Activated naive CD4-positive, alpha-beta T cell treated with Interleukin-2 at 50 U/mL for 16 hours (primary cell): ENCODE measurements around the gene NTN3.

Source experiments
- DNase-seq: peaks from one replicate; pipeline ENCODE4 v3.0.0-alpha.2; 2020

Gene NTN3

DNA sequence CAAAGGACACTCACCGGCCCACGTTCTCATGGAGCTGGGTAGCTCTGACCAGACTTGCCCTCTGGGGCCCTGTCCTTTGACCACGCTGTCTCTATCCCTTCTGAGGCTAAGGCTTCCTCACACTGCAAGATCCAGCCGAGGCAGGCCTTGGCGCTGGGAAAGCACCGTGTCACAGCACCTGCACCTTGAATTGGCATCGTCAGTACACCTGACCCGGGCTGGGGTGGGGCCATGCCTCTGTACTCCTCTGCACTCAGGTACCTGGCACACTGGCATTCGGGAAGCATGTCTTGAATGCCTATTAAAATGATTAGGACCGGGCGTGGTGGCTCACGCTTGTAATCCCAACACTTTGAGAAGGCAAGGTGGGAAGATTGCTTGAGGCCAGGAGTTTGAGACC, 9.9 kb downstream of the NTN3 start:
- no peak for DNase-seq

DNA sequence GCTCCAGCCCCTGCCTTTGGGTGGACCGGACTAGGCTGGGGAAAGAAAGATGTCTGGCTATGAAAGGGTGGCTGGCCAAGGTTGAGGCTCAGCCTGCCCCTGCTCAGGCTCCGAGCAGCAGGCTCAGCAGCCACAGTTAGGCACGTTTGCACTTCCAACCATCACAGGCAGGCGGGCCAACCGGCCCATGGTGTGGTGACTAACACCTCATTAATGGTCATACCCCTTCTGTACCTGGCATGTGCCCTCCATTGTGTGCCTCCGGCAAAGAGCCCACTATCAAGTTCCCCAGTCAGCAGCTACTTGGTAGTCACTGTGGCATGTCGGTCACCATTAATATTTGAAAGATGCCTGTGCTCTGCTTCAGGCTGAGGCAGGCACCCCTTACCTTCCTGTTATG, 10.6 kb downstream of the NTN3 start:
- DNase-seq = no peak

DNA sequence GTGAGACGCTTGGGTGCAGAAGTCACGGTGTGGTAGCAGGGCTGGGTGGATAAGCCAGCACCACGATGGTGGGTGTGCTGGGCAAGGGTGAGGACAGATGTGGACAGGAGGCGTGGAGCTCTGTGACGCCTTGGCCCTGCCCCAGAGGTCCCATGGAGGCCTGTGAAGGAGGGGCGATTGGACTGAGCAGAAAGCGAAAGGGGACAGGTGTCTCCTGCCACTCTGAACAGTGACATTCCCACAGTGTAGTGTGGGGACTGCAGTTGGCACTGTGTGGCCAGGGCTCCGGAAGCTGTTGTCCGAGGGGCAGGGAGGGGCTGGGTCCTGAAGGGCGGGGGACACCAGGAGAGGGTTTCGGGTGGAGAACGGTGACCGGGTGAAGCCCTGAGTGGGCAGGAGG, 11.2 kb downstream of the NTN3 start:
- DNase-seq = no peak

DNA sequence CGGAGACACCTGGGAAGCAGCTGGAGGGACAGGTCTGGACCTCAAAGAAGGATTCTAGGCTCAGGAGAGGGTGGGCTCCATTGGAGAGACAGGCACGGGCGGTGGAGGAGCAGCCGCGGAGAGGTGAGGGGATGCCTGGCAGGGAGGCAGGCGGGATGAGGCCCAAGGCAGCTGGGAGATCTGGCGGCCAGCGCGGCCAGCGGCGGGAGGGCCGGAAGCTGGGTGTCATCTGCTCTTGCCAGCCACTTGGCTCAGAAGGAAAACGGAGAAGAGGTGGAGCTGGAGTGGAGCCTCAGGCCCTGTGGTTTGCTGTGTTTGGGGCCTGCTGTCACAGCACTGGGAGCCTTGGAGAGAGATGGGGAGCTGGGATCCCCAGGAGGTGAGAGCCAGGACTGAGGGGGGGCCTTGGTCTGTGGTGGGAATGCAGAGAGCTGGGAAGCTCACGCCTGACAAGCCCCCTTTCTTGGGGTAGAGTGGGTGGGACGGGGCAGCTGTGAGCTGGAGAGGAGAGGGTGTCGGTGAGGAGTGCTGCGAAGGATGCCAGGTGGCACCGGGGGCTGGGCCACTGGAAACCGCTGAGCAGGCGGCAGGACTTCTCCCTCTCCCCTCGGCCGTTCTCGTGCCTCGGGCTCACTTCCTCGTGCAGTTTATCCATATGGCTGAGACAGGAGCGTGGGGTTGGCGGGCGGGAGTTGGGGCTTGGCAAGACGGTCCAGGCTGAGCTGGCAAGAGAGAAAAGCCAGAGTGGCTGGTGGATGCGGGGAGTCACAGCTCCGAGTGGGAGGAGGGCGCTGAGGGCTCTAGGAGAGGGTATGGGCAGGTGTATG, 11.8 kb downstream of the NTN3 start:
- DNase-seq = no peak

DNA sequence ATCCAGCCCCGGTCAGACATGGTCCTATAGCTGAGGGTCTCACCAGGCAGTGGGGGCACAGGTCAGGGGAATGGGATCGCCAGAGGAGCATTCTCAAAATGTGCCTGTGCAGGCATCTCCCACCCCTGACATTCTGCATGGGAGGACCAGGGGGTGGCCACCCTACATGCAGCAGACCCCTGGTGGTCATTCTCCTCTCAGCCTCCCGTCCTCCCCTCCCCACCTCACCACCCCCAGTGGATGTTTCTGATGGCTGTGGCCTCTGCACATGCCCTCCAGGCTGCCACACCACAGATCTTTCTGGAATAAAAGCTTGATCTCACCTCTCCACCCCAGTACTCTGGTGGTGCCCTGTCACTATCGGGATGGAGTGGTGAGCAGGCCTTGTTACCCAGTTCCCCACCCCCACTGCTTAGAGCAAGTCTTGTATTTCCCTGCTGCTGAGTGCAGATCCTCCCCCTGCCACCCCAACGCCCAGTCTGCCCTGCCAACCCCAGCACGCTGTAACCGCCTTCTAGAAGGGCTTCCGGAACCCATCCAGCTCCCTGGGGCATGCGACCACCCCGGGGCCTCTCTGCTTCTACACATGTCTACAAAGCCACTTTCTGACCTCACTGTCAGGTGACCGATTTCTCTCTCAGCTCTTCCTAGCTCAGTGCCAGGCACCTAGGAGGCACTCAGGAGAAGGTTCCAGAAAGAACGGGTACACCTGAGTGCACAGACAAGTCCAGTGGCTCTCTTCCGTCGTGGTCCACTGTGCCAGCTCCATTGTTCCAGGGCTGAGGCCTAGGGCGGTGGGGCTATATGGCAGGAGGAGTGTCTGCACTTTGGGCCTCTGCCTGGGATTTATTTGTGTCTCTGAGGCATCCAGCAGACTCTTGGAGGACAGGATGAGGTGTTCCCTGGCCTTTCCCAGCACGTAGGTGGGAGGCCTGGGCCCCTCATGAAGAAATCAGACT, 13.1 kb downstream of the NTN3 start:
- DNase-seq = no peak

DNA sequence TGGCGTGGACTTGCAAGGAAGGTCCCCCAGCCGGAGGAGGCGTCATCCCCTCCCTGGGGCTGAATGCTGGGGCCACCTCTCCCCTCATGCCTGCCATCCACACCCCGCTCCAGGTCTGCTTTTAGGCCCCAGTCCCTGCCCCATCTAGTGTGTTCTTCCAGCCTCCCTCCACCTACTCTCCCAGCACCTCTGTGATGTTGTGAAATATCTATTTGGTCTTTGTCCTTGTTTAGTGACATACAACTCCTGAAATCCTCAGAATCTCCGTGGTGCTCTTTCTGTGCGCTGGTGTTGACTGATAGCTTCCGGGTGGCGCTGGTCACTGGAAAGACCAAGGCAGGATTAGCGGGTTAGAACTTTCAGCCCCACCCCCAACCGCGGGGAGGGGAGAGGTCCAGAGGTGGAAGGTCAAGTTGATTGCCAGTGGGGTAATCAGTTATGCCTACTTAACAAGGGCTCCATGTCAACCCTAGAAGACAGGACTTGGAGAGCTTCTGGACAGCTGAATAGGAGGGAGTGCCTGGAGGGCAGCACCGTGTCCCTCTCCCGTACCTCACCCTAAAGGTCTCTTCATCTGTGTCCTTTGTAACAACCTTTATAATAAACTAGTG, 13.9 kb downstream of the NTN3 start:
- DNase-seq = no peak

DNA sequence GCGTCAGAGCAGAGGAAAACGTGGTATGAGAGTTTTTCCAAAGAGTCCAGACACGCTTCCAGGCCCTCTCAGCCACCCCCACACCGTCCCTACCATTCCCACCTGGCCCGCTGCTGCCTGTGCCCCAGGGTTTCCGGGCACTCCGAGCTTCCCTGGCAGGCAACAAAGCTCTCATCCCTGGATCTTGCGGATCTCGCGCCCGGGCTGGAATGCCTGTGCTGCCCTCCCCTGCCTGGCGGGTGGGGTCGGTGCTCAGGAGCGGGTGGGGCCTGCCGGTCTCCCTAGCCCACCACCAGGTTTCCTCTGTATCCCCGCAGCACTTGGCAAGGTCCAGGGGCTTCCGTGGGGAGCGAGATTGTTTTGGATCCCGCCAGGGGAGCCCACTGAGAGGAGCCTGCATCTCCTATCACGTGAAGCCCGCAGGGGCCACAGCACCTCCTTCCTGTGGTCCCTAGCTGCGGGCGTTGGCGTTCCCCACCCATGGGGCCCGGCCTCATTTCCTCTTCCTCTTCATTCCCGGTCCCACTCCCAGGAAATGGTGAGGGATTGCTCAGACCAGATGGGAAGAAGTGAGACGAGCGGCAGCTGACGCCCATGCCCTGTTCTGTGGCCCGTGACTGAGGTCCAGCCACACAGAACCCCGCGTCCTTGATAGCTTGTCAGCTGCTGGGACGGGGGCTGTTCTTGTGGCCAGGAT, 14.9 kb downstream of the NTN3 start:
- DNase-seq = no peak

DNA sequence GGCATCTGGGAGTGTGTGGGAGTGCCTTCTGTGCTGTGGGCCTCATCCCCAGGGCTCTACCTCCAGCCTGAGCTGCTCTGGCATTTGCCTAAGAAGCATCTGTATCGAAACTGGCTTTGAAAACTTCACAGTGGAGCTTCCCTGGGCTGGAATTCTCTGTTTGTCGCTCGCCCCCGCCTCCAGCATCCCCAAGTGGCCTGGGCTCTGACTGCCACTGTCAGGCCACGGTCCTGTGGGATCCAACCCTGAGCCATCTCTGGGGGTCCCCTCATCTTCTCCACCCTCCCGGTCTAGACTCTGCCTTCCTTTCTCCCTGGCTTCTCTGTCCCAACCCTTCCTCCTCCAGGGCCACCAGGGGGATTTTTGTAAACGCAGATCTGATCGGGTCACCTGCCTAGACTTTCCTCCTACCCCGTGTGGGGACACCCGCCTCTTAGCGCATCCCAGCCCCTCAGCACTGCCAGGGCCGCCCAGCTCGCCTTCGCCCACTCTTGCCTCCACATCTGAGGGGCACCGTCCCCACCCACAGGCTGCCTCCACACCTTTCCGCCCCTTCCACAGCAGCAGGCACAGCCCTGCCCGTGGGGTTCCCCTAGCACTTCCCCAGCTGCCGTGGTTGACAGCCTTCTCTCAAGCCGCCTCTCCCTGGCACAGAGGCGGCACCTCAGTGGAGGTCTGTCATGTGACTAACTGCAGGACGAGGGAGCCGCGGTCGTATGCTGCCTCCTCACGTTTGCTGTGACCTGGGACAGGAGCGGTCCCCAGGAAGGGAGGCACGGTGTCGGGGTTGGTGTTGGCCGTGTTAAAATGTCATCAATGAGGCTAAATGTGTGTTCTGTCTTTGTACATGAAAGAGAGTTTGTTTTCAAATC, 15.8 kb downstream of the NTN3 start:
- peak; percentile 75 for DNase-seq

DNA sequence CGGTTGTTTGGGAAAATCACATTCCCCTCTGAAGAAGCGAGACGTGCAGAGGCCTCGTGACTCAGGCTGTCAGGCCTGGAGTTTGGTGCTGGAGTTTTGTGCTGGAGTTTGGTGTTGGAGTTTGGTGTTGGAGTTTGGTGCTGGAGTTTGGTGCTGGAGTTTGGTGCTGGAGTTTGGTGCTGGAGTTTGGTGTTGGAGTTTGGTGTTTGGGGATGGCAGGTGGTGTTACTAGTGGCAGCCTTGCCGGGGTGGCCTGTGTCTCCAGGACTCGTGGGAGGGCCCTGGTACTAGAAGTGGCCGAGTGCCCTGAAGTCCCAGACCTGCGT, 16.4 kb downstream of the NTN3 start:
- no peak for DNase-seq

DNA sequence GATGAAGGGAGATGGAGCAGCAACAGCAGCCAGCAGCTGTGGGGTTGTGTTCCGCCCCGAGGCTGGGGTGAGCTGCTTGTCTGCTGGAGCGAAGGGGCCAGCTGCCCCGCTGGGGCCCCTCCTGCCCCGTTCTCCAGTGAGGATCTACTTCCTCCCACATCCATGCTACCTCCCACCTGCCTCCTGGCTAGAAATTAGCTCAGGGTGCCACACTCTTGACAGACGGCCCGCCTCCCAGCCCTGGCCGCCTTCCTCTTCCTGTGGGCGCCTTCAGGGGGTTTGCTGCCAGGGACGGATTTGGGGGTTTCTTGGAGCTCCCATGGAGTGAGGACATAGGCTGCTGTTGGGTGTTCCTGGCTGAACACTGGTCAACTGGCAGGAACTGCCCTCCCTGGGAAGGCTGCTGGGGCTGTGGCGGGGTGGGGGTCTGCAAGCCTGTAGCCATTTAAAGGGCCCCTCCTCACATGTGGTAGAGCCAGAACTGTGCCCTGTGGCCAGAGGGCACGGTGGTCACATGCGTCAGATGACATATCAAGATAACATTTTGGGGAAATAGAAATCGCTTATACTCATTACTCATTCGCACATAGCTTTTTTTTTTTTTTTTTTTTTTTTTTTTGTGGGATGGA, 16.9 kb downstream of the NTN3 start:
- DNase-seq = no peak

DNA sequence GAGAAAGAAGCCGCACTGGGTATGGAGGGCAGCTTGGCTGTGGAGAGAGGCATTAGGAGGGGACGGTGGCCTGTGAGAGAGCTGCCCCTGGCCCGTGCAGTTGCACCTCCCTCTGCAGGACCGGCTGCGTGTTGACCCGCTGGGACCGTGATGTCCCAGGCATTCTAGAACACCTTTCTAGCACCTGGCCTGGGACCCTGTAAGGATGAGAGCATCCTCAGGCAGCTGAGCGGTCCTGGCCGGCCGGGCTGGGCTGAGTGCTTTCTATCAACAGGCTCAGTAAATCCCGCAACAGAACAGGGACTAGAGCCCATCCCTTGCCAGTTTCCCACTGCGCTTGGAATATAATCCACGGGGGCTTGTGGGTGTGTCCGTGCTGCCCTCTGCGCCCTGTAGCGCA, 18.5 kb downstream of the NTN3 start:
- no peak for DNase-seq

DNA sequence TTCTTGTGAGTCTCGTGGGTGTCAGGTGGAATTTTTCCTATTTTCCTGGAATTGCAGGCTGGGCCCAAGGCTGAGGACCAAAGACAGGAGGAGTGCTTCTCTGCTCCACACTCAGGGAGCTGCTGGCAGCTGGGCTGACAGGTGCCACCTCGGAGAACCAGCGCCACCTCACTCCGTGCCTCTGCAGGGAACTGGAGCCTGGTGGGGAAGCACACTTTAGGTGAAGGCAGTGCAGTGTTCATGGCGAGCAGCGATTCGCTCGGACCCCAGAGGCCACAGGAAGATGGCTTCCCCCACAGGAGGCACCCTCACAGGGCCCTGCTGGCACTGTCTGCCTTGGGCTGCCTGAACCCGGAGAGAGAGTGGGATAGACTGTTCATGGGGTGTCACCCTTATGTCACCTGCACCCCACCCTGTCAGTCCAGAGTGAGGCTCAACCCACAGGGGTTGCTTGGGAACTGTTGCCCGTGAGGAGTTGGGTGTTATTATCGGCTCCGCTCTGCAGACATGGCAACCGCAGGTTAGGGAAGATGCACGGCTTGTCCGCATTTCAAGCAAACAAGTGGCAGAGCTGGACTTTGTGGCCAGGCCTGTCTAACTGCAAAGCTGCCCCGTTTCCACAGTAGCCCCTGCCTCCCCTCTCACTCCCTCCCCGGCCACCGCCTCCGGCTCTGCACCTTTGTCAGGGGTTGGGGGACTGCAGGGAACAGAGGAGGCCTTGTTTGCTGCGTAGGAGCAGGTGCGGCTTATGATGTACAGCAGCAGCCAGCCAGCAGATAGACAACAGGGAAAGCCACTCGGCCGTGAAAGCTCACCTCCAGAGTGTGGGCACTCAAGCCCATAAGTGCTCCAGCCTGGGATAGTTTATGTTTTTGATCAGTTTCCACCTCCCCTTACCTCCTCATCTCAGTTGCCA, 19.4 kb downstream of the NTN3 start:
- no peak for DNase-seq

DNA sequence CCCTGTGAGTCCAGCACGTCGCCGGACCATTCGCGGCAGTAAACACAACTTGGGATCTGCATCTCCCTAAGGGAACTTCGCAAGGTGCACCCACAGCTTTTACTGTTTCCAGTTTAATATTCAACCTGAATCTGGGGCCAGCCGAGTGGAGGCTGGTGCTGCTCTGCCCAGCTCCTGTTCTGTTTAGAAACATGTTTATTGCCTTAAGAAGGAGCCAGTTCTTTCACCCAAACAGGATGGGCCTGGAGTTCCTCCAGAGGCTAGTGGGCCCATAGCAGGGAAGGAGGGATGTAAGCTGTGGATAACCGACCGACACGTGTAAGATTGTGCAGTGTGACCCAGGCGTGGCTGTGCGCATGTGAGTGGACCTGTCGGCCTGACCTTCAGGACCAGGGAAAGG, 21.2 kb downstream of the NTN3 start:
- DNase-seq = no peak

DNA sequence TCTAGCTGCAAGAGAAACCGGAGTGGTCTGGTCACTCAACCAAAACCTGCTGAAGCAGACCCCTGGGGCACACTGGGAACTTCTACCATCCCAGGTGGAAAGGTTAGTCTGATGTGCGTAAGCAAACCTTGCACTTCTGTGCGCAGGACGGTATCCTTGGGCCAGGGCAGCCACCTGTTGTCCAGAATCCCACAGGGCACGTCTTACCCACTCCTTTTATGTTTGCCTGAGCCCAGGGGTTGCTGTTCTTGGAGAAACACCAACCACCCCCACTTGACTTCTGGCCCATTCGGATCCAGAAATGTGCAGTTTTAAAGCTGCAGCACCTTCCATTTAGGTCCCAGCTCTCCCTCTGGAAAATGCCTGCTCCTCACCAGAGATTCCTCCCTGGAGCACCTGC, 22.5 kb downstream of the NTN3 start:
- DNase-seq = no peak

DNA sequence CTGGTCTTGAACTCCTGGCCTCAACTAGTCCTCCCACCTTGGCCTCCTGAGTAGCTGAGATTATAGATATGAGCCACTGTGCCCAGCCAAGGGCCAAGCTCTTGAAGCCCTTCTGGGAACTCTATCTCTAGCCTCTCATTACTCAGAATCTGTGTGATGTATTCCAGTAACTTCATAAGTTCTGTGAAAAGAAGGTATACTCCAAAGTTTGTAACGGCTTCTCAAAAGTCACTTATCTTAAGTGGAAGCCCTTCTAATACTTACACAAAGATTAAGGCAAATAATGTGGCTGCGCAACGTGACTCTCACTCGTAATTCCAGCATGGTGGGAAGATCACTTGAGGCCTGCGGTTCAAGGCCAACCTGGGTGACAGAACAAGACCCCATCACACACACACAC, 23.5 kb downstream of the NTN3 start:
- DNase-seq = no peak

DNA sequence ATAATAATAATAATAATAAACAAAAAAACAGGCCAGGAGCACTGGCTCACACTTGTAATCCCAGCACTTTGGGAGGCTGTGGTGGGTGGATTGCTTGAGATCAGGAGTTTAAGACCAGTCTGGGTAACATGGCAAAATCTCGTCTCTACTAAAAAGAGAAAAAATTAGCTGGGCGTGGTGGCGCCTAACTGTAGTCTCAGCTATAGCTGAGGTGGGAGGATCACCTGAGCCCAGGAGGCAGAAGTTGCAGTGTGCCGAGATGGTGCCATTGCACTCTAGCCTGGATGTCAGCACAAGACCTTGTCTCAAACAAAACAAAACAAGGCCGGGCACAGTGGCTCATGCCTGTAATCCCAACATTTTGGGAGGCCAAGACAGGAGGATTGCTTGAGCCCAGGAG, 23.9 kb downstream of the NTN3 start:
- no peak for DNase-seq

DNA sequence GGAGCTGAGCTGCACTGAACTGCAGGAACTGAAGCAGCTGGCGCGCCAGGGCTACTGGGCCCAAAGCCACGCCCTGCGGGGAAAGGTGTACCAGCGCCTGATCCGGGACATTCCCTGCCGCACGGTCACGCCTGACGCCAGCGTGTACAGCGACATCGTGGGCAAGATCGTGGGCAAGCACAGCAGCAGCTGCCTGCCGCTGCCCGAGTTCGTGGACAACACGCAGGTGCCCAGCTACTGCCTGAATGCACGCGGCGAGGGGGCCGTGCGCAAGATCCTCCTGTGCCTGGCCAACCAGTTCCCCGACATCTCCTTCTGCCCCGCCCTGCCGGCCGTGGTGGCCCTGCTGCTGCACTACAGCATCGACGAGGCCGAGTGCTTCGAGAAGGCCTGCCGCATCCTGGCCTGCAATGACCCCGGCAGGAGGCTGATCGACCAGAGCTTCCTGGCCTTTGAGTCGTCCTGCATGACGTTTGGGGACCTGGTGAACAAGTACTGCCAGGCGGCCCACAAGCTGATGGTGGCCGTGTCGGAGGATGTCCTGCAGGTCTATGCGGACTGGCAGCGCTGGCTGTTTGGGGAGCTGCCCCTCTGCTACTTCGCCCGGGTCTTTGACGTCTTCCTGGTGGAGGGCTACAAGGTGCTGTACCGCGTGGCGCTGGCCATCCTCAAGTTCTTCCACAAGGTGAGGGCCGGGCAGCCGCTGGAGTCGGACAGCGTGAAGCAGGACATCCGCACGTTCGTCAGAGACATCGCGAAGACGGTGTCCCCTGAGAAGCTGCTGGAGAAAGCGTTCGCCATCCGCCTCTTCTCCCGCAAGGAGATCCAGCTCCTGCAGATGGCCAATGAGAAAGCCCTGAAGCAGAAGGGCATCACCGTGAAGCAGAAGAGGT, 25.4 kb downstream of the NTN3 start:
- no peak for DNase-seq

DNA sequence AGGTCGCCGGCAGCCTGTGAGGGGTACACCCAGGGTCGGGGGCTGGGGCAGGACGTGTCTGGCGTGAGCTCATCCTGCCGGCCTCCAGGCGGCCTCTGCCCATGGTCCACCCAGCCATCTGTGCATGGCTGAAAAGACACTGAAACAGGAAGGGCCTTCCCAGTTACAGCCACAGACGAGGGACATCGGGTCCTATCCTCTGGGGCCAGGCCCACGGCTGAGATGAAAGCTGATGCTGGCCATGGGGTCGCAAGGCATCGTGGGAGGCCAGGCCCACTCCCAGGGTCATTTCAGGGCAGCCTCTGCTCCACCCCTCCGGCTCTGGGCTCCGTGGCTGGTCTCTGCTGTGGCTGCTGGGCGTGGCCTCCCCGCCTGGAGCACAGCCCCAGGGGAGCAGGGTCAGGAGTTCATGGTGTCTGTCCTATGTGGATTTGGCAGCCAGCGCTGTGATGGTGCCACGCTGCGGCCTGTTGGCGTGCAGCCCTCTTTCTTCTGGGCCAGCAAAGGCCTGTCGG, 26.1 kb downstream of the NTN3 start:
- no peak for DNase-seq
